ENCODE data around the gene RXRA.

DNA sequence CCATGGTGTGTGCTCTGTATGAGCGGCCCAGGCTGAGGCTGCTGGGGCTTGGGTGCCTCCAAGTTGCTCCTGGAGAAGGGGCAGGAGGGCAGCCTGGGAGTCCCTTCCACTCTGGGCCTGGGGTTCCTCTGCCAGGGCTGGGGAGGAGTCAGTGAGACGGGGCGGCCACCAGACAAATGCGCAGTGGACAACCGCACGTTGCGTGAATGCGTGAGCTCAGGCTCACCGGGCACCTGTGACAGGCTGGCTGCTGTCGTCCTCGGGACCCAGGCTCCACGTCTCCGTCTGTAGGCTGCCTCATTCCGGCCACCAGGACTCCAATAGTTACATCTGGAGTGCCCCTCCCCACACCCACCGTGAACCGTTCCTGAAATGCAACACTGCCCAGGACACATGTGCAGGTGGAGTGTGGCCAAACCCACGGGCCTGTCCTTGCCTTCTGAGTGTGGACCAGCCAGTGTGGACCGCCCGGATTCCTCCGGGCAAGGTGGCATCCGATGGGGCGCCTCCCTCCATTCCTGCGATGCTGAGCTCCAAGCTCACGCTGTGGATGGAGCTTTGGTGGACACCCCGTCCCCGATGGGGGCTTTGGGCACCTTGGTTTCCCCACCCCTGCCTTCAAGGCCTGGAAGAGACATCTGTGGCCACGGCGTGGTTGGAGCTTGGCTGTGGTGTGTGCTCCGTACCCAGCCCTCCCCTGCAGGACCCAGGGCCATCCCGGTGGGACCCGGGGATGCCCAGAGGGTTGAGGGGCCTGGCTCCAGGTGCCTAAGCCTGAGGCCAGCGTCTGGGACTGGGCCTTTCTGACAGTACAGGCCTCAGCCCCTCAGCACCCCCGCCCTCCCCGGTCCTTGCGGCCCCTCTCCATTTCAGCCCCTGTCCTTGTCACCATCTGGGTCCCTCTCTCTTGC is 34.0 kb upstream of the RXRA start:
- TF ChIP-seq, protein P1, sequence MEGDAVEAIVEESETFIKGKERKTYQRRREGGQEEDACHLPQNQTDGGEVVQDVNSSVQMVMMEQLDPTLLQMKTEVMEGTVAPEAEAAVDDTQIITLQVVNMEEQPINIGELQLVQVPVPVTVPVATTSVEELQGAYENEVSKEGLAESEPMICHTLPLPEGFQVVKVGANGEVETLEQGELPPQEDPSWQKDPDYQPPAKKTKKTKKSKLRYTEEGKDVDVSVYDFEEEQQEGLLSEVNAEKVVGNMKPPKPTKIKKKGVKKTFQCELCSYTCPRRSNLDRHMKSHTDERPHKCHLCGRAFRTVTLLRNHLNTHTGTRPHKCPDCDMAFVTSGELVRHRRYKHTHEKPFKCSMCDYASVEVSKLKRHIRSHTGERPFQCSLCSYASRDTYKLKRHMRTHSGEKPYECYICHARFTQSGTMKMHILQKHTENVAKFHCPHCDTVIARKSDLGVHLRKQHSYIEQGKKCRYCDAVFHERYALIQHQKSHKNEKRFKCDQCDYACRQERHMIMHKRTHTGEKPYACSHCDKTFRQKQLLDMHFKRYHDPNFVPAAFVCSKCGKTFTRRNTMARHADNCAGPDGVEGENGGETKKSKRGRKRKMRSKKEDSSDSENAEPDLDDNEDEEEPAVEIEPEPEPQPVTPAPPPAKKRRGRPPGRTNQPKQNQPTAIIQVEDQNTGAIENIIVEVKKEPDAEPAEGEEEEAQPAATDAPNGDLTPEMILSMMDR (IDR thresholded peaks at IDR 0.05): no peak
- no peak for TF ChIP-seq POLR2A (IDR thresholded peaks at IDR 0.05)
